Measurements from ENCODE around the gene TMEM223.

Gene TMEM223

GRCh38 chr11:62777389-62777788 lies 14.4 kb downstream of the TMEM223 start:
- no peaks in the 10 kb centered on the region for H3F3A ChIP-seq (ENCODE audit: insufficient read depth, low read length)
- H3K9me2 ChIP-seq (ENCODE audit: low read depth, low read length): no peaks in the 10 kb centered on the region
- H4K20me1 ChIP-seq (ENCODE audit: insufficient read depth, low read length): no peaks in the 10 kb centered on the region
- H3K79me2 ChIP-seq (ENCODE audit: insufficient read depth, low read length): no peaks in the 10 kb centered on the region
- no peak overlapping the region for H3K4me3 ChIP-seq (ENCODE audit: low read depth, low read length, poor library complexity, severe bottlenecking)
- TF ChIP-seq CTCF (IDR thresholded peaks at IDR 0.05; ENCODE audit: low read length): no peak
- TF ChIP-seq EZH2 (IDR thresholded peaks at IDR 0.05; ENCODE audit: borderline replicate concordance, low read length): no peak
- H3K9me3 ChIP-seq (ENCODE audit: low read length): no peaks in the 10 kb centered on the region
- no peak overlapping the region for H3K4me2 ChIP-seq (ENCODE audit: low read length)
- no peak overlapping the region for H2AFZ ChIP-seq (ENCODE audit: low read length)
- peaks cover 3% of the 10 kb centered on the region for H3K4me1 ChIP-seq (ENCODE audit: insufficient read depth, low read length, severe bottlenecking)
- H3K27ac ChIP-seq (ENCODE audit: low read depth, low read length, poor library complexity, severe bottlenecking): no peak overlapping the region
- H3K27me3 ChIP-seq (ENCODE audit: insufficient read depth, low read length): no peaks in the 10 kb centered on the region
- H3K9ac ChIP-seq (ENCODE audit: low read length): no peak overlapping the region
- H3K36me3 ChIP-seq (ENCODE audit: insufficient read depth, low read length): peaks cover 22% of the 10 kb centered on the region; the same call in 1 of the 2 replicates

GRCh38 chr11:62775646-62776045 lies 16.2 kb downstream of the TMEM223 start:
- Histone ChIP-seq H3K27me3 (ENCODE audit: insufficient read depth, low read length) (no peaks in the 10 kb centered on the region), H3K36me3 (ENCODE audit: insufficient read depth, low read length) (peaks cover 14% of the 10 kb centered on the region; the same call in 1 of the 2 replicates), H2AFZ (ENCODE audit: low read length) (no peak overlapping the region), H3K27ac (ENCODE audit: low read depth, low read length, poor library complexity, severe bottlenecking) (no peak overlapping the region), H3K4me1 (ENCODE audit: insufficient read depth, low read length, severe bottlenecking) (peaks cover 16% of the 10 kb centered on the region), H3K9ac (ENCODE audit: low read length) (no peak overlapping the region), H3K4me2 (ENCODE audit: low read length) (no peak overlapping the region), H3K9me3 (ENCODE audit: low read length) (no peaks in the 10 kb centered on the region), H3F3A (ENCODE audit: insufficient read depth, low read length) (no peaks in the 10 kb centered on the region), H3K79me2 (ENCODE audit: insufficient read depth, low read length) (no peaks in the 10 kb centered on the region), H4K20me1 (ENCODE audit: insufficient read depth, low read length) (no peaks in the 10 kb centered on the region), H3K4me3 (ENCODE audit: low read depth, low read length, poor library complexity, severe bottlenecking) (no peak overlapping the region), H3K9me2 (ENCODE audit: low read depth, low read length) (no peaks in the 10 kb centered on the region)
- TF ChIP-seq CTCF (IDR thresholded peaks at IDR 0.05; ENCODE audit: low read length): no peak
- no peak for TF ChIP-seq EZH2 (IDR thresholded peaks at IDR 0.05; ENCODE audit: borderline replicate concordance, low read length)

- Histone ChIP-seq H3K4me1 (ENCODE audit: insufficient read depth, low read length, severe bottlenecking) (peaks cover 25% of the 10 kb centered on the region), H3K36me3 (ENCODE audit: insufficient read depth, low read length) (peaks cover 14% of the 10 kb centered on the region; the same call in 1 of the 2 replicates), H4K20me1 (ENCODE audit: insufficient read depth, low read length) (no peaks in the 10 kb centered on the region), H3K4me3 (ENCODE audit: low read depth, low read length, poor library complexity, severe bottlenecking) (no peak overlapping the region), H3K27me3 (ENCODE audit: insufficient read depth, low read length) (no peaks in the 10 kb centered on the region), H3K79me2 (ENCODE audit: insufficient read depth, low read length) (no peaks in the 10 kb centered on the region), H3F3A (ENCODE audit: insufficient read depth, low read length) (no peaks in the 10 kb centered on the region), H3K27ac (ENCODE audit: low read depth, low read length, poor library complexity, severe bottlenecking) (no peak overlapping the region), H3K9ac (ENCODE audit: low read length) (no peak overlapping the region), H3K9me3 (ENCODE audit: low read length) (no peaks in the 10 kb centered on the region), H2AFZ (ENCODE audit: low read length) (no peak overlapping the region), H3K4me2 (ENCODE audit: low read length) (no peak overlapping the region), H3K9me2 (ENCODE audit: low read depth, low read length) (no peaks in the 10 kb centered on the region)
- TF ChIP-seq CTCF (IDR thresholded peaks at IDR 0.05; ENCODE audit: low read length) (no peak), EZH2 (IDR thresholded peaks at IDR 0.05; ENCODE audit: borderline replicate concordance, low read length) (no peak)
Measured at GRCh38 chr11:62774407-62774806, 17.4 kb downstream of the TMEM223 start.

All from OCI-LY1 (cell line).